HG02571 (cell line): Measurements from ENCODE around the gene DAPK1.
"Not testable (repeated sequence)": the region's sequence is repeated elsewhere in the genome, so short reads cannot be mapped to it uniquely, and the experiment has no call there.

Source experiments
- ATAC-seq: cut with Tn5 transposase; IDR thresholded peaks from one replicate; pipeline ENCODE4 v1.9.1; 2021; ENCODE audit warnings: mild to moderate bottlenecking, moderate library complexity; ENCODE audit not compliant: unreplicated experiment

The DAPK1 gene

DNA sequence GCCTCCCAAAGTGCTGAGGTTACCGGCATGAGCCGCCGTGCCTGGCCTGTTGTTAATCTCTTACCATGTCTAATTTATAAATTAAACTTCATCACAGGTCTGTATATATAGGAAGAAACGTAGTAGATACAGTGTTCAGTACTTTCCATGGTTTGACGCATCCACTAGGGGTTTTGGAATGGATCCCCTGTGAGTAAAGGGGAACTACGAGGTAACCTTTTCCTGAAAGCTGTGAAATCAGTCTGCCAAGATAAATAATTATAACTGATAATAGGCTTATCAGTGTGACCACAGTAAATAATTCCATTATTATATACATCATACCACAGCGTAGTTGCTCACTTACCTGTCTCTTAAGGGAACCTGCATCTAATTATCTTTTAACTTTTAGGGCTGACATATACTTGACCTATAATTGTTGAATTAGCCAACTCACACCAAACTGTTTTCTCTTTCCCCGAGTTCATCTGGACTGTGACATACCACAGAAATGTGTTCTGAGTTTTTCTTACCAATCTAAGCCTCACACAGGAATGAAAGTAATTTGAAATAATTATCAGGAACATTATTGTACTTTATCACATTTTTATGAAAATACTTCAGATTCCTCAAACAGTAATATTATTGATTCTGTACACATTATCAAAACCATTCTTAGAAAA lies 42.9 kb downstream of the DAPK1 start:
- no peak for ATAC-seq

DNA sequence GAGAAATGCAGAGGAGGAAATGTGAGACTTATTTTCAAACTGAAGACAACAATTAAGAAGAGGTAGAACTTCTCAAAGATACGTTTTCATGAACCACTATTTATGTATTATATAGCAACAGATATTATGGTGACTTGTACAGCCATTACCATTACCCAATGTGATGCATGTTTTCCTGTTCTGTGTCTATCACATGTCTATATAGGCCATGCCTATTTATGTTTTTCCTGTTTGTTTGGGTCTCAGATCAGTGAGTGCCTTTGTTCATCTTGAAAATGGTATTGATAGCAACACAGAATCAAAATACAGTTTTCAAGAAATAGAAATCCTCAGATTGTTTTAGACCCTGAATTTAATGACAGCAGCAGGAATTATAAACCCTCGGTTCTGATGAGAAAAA lies 44.0 kb downstream of the DAPK1 start:
- no peak for ATAC-seq

DNA sequence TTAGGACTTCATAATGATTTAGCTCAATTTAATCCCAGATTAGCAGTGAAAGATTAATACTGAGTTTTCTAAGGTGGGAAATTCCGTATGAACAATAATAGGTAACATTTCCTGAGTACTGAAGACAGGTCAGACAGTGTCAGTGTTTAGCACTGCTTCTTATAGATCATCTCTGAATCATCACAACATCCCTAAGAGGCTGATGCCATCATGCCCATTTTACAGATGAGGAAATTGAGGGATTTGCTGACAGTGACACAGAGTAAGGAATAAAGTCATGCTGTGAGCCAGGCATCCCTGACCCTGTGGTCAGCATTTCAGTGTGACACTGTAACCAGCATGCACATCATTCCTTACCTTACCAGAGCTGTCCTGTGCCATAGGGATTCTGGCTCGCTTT lies 44.5 kb downstream of the DAPK1 start:
- ATAC-seq = no peak

DNA sequence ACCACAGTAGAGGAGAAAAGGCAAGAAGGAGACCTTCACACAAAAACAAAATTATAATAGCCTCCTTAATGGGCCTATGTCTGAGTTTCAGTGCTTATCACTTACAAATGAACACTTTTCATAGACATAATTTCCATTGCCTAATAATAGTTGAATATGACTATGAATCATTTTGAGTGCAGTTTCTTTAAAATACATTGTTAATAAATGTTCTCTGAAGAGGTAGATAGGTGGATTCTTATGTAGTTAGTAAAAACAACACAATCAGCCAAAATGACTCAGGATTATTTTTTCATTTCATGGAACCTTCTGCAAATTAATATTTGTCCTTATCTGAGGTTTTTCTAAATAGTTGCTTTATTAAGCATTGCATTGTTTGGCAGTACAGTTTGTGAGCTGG lies 45.6 kb downstream of the DAPK1 start:
- no peak for ATAC-seq

DNA sequence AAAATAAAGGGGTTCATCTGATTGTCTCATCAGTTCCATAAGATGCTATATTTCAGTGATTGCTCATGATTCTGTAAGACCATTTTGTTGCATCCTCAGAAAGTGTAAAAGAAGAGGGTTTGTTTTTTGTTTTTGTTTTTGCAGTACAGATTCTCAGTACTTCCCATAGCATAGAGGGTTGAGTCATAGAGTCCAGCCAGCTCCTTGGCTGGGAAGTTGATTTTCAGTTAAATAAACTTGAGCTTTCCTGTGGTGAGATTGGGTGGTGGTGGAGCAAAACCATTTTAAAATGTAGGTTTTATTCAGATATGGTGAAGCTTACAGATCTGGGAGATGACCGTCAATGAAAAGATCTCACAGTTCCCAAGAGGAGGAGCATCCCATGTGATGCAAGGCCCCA lies 48.2 kb downstream of the DAPK1 start:
- no peak for ATAC-seq

DNA sequence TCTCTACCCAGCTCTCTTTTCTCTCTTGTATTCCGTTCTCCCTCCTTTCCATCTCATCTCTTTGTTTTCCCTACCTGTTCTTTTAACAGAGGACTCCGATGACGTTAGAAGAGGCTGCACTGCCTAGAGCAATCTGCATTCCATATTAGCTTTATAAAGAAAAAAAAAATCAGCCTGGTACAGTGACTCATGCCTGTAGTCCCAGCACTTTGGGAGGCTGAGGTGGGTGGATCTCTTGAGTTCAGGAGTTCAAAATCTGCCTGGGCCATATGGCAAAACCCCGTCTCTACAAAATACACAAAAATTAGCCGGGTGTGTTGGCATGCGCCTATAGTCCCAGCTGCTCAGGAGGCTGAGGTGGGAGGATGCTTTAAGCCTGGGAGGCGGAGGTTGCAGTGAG lies 49.0 kb downstream of the DAPK1 start:
- ATAC-seq = no peak

DNA sequence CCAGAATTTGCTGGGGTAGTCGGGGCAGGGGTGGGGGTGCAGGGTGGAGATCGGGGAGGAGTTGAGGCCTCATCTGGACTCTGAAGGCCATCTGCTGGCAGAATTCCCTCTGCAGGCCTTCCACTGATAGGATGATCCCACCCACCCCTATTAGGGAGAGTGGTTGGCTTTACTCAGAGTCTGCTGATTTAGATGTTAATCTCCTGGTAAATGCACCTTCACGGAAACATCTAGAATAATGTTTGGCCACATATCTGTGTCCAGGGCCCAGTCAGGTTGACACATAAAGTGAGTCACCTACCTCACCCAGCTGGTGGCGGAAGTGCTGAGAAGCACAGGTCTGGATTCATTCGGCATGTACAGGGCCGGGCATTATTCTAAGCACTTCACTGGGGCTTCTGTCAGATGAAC lies 50.0 kb downstream of the DAPK1 start:
- no peak for ATAC-seq

DNA sequence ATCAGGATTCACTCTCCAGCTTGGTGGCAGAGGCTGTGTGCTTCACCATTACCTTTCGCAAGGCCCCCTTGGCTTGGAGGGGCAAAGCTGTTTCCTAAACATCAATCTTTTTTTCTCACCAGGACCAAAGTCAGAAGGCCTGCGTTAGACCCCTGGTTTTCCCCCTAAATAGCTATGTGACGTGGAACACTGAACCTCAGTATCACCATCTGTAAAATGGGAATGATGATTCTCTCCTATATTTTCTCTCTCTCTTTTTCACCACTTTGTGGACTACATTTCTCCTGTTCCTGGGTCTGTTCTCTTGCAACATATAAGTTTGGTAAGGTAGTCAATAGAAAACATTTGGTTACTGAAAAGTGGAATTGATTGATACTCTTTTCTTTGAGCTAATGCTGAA lies 50.5 kb downstream of the DAPK1 start:
- no peak for ATAC-seq

DNA sequence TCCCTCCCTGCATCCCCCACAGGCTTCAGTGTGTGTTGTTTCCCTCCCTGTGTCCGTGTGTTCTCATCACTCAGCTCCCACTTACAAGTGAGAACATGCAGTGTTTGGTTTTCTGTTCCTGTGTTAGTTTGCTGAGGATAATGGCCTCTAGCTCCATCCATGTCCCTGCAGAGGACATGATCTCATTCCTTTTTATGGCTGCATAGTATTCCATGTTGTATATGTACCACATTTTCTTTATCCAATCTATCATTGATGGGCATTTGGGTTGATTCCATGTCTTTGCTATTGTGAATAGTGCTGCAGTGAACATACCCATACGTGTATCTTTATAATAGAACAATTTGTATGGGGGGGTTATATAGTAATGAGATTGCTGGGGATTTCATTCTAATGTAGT lies 51.4 kb downstream of the DAPK1 start:
- not testable (repeated sequence) for ATAC-seq

DNA sequence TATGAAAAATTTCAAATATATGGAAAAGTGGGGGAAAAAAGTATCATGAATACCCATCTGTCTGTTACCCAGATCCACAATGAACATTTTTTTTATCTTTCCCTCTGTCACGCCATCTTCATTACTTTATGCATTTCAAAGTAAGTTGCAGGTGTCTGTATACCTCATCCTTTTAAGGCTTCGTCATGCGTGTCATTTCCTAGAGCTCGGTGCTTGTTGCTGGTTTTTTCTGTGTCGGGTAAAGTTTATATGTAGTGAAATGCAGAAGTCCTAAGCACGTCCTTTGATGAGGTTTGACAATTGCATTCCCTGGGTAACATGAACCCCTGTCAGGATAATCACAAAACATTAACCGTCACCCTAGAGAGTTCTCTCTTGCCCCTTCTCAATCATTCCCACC lies 52.1 kb downstream of the DAPK1 start:
- no peak for ATAC-seq

DNA sequence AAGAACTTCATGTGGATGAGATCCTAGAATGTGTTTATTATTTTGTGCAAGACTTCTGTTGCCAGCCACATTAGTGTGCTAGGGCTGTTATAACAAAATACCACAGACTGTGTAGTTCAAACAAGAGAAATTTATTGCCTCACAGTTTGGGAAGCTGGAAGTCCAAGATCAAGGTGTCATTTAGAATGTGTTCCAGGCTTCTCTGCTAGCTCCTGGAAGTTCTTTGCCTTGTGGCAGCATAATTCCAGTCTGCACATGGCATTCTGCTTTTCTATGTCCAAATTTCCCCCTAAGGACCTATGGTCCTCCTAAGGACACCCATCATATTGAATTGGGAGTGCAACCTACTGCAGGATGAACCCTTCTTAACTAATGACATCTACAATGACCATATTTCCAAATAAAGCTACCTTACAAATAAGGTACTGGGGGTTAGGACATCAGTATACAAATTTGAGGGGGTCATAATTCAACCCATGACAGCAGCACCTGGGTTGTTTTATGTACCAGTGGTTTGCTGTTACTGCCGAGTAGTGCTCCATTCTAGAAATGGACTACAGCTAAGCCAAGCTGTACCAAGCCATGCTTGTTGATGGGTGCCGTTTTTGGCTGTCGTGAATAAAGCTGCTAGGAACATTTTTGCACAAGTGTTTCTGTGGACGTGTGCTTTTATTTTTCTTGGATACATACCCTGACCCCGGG lies 52.7 kb downstream of the DAPK1 start:
- ATAC-seq = no peak

DNA sequence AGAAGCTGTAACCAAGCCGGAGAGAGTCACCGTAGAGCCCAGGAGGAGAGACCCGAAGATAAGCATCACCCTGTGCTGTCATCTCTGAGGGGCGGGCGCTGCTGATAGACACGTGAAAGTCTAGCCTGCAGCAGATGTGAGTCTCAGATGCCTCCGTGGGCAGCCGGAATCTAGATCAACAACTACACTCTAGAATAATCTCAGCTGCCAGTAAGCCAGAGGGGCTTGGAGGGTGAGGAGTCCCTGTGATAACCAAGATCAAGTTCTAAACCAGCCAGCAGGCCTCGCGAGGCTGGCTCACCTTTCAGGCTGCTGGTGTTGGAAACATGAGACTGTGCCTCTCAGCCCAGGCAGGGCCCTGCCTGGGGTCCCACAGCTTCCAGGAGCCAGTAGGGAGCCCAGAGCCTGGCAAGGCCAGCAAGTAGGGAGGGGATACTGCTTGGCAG lies 54.1 kb downstream of the DAPK1 start:
- no peak for ATAC-seq

DNA sequence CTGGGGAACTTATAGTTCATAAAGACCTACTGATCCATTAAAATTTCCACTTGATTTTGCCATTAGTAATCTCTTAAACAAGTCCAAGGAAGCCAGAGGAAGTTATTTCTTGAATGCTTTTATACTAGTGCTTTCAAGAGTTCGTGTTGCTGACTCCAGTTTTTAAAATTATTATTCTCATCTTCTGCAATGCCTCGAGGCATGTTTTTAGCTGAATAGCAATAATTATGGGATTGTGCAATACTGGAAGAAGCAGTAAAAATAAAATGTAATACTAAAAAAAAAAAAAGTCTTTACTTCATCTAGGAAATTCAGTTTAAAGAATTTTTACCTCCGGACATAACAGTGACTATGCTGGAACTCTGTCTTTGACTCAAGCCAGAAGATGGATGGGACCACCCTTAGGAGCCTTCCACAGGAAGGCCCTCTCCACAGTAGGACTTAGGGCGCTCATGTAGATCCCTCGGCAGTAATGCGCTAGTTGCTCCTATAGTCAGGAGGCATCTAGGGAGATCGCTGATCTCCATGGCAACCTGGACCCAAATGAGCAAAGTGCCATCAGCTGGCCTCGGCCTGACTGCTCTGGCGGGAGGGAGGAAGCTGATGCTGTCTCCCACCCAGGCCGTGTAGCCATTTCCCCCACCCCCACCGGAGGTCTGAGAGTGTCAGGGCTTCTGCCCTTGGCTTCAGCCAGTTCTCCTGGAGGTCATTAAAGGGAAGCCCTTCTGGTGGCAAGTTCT lies 56.7 kb downstream of the DAPK1 start:
- ATAC-seq = no peak

DNA sequence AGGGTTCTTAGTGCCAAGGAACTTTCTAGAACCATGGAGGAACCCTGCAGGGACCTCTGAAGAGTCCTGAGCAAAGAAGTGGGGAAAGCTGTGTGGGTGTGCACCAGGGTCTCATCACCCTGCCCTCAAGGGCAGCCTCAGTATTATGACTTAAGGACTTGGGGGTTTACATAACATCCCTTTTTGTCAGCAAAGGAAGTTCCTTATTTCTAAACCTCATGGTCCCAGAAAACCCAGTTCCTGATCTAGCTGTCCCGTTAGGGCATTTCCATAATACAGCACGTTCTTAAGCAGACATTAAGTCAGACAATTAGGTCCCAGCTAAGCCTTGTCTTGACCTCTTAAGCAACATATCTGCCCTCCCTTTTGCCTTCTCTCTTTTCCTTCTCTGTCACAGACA lies 57.3 kb downstream of the DAPK1 start:
- no peak for ATAC-seq

DNA sequence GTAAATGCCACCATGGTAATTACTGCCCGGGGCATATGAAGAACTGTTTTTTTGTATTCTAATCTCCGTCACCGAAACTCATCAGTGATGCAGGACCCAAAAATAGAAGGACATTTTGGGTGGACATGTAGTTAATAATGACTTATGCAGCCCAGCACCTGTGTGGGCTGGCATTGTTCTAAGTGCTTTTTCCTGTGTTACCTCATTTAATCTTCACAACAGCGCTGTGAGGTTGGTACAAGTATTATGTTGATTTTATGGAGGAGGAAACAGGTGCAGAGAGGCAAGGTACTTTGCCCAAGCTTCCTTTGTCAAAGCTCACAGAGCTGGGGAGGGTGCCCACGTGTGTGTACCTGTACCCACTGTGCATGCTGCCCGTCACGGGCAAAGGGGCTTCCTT lies 58.4 kb downstream of the DAPK1 start:
- no peak for ATAC-seq

DNA sequence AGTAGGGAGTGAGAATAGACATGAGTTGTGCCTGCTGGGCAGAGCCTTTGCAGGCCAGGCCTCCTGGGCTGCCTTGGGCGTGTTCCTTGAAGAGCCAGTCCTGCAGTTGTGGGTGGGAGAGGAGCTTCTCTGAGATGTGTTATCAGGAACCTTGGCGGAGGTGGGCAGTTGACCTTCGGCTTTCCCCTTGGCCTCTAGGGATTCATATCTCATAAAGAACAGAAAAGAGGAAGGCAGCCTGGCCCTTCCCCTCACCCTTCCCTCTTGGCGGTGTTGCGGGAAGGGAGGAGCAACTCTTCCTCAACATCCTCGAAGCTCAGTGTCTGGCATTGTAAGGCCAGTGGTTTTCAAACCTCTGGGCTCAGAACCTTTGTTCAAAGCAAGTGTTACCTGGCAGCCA lies 59.2 kb downstream of the DAPK1 start:
- ATAC-seq = no peak

DNA sequence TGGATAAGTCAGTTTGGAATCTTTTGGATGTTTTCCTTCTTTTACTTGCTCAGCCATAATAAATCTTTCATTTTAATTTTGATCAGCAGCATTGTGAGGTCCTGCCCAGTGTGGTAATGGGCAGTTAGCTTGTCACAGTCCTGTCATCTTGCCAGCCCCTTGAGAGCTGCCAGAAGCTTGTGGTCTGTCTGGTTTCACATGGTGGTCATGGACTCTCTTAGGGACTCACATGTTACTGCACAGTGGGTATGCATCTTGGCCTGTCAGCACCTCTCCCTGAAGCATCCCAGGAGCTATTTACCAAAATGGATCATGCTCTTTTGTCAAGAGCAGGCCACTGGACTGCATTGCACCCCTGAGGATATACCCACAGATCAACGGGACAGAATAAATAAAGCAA lies 60.3 kb downstream of the DAPK1 start:
- no peak for ATAC-seq

DNA sequence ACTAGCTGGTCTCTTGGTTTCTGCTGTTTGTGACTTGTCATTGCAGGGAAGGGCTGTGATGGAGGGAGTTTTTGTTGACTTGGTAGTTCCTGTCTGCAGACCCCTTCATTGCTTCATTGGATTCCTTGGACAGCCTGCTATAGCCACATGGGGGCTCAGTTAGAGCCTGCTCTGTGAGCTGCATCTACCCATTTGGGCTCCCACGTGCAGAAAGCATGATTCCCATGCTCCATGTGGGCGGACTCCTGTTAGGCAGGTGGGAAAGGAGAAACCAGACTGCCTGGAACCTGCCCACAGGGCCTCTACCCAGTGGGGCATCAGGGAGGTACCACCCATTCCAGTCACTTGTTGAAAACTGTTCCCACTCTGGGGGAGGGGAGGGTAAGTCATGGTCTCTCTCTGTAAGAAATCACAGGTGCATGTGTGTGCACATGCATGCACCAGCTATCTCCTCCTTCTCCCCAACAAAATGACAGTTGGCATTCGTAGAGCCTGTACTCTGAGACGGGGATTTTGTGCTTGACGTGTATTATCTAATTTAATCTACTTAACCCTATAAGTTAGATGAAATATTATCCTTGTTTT lies 61.0 kb downstream of the DAPK1 start:
- ATAC-seq = no peak

DNA sequence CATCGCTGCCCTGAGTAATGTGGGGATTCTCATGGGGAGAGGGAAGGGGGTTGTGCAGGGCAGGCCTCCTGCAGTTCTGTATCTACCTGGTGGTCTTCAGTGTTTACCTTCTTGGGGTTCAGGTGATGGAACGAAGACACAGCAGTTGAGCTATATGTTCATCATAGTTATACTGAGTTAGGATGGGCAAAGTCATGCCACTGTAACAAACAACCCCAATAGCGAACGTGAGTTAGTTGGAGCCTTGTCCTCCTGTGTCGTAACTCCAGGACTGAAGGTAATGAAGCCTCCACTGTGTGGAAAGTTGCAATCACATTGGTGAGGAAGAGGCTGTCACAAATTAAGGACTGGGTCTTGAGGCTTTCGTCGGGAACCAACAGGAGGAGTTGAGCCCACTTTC lies 64.4 kb downstream of the DAPK1 start:
- ATAC-seq = no peak

DNA sequence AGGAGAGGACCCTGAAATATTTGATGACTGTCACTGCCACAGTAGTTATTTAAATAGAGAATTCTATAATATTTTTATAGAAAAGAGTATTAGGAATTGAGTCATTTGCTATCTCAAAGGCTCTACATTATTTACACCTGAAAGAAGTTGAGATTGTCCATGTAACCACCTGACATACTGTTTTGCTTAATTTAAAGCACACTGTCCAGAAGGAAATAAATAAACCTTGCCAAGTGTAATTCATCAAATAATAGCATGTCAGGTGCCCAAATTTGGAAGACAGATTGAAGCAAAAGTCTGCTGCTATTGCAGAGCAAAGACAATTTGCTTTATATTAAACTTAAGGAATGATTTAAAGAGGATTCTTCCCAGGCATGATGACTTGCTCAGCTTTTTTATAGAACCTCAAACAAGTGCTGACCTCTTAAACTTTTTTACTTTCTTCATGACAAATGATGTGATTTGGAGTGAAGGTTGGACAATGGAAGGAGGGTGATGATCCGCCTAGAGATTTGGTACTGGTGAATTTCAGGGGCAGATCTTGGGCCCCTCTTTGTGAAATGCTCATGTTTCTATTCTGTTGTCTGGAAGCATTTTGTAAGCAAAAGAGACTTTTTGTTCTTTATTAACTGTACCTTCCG lies 65.0 kb downstream of the DAPK1 start:
- ATAC-seq = no peak

DNA sequence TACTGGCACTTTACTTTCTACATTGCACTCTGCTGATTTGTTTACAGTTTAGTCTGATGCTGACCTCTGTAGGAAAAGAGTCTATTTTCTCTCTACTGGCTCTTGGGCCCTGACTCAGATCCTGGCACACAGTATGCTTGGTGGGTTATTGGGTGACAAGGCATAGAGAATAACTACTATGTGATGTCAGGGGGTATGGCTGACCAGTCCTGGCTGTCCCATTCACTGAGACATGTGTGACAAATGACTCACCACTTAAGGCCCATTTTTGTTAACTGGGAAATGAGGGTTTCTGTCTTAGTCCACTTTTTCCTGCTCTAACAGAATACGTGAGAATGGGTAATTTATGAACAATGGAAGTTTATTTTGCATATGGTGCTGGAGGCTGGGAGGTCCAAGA lies 66.4 kb downstream of the DAPK1 start:
- no peak for ATAC-seq
